Measurements from ENCODE around the gene ZMYND8.

- TF ChIP-seq, protein P1, sequence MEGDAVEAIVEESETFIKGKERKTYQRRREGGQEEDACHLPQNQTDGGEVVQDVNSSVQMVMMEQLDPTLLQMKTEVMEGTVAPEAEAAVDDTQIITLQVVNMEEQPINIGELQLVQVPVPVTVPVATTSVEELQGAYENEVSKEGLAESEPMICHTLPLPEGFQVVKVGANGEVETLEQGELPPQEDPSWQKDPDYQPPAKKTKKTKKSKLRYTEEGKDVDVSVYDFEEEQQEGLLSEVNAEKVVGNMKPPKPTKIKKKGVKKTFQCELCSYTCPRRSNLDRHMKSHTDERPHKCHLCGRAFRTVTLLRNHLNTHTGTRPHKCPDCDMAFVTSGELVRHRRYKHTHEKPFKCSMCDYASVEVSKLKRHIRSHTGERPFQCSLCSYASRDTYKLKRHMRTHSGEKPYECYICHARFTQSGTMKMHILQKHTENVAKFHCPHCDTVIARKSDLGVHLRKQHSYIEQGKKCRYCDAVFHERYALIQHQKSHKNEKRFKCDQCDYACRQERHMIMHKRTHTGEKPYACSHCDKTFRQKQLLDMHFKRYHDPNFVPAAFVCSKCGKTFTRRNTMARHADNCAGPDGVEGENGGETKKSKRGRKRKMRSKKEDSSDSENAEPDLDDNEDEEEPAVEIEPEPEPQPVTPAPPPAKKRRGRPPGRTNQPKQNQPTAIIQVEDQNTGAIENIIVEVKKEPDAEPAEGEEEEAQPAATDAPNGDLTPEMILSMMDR (IDR thresholded peaks at IDR 0.05) = no peak
- no peak for TF ChIP-seq POLR2A (IDR thresholded peaks at IDR 0.05)
Measured at GRCh38 chr20:47232518-47232917, 124.0 kb downstream of the ZMYND8 start.

Data from Peyer's patch (tissue), 4 donors.